ENCODE measurements around the gene PHF24. TPM values are rescaled to one million over a fixed set of nuclear protein-coding genes. Genes with fewer than 3 reads are reported as not detected.

The PHF24 gene
- total RNA-seq, 3 donors from 2014 or later (not counting 1 experiment from before 2014, with no cell fraction given): not detected

DNA sequence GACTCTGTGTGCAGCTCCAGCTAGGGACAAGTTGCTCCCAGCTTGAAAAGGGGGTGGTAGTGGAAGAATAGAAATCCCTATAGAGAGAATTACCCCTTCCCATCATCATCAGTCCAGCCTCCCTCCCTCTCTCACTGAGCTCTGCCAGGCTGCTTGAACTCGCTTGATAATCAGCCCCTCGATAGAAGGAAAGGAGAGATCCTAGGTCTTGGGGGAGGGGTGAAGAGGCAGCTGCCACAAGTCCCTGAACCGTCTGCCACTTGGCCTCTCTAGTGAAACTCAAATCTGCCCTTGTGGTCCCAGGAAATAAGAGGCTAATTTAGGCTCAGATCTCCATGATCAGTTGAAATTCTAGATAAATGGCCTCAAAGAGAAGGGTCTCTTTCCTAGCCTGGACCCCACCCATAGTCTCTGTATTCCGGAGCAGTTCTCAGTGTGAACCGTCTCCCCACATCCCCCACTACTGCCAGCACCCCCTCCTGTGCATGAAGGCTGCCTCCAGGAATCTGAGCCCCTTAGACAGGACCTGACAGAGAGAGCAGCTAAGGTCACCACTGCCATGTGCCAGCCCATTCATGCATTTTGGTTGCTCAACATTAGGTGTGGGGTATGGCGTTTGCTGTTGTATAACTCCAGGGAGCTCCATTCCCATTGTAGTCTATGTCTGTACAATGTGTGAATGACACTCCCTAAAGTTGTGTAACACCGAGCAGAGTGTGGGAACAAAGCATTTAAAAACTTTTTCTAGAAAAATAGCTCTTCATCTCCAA lies 37.0 kb downstream of the PHF24 start:
- Histone ChIP-seq H3K36me3 (ENCODE audit: control insufficient read depth, insufficient read depth, low read length) (no peaks in the 10 kb centered on the region), H3K4me1 (ENCODE audit: control insufficient read depth, insufficient read depth, low read length) (peaks cover 4% of the 10 kb centered on the region), H3K9me3 (ENCODE audit: control insufficient read depth, insufficient read depth, low read length) (no peaks in the 10 kb centered on the region), H3K4me3 (ENCODE audit: low read length) (no peak overlapping the region), H3K27ac (ENCODE audit: low read length) (no peak overlapping the region), H3K27me3 (ENCODE audit: control insufficient read depth, insufficient read depth, low read length) (no peaks in the 10 kb centered on the region)
- ATAC-seq: no peak
- Mint-ChIP-seq H3K4me1 (peaks cover 7 to 11% of the 10 kb centered on the region in 2 donors), H3K27ac (no peak overlapping the region), H3K27me3 (ENCODE audit: low read depth in 2 of 2) (no peaks in the 10 kb centered on the region), H3K36me3 (no peaks in the 10 kb centered on the region), H3K9me3 (no peaks in the 10 kb centered on the region), H3K4me3 (no peak overlapping the region)
- WGBS (ENCODE audit: insufficient coverage): 85% methylated on average over 7 of the region's 7 CpGs
- no peak for DNase-seq
- intact Hi-C loops (cut with micrococcal nuclease): no loop called here
- TF ChIP-seq, protein P1, sequence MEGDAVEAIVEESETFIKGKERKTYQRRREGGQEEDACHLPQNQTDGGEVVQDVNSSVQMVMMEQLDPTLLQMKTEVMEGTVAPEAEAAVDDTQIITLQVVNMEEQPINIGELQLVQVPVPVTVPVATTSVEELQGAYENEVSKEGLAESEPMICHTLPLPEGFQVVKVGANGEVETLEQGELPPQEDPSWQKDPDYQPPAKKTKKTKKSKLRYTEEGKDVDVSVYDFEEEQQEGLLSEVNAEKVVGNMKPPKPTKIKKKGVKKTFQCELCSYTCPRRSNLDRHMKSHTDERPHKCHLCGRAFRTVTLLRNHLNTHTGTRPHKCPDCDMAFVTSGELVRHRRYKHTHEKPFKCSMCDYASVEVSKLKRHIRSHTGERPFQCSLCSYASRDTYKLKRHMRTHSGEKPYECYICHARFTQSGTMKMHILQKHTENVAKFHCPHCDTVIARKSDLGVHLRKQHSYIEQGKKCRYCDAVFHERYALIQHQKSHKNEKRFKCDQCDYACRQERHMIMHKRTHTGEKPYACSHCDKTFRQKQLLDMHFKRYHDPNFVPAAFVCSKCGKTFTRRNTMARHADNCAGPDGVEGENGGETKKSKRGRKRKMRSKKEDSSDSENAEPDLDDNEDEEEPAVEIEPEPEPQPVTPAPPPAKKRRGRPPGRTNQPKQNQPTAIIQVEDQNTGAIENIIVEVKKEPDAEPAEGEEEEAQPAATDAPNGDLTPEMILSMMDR (IDR thresholded peaks at IDR 0.05): no peak

DNA sequence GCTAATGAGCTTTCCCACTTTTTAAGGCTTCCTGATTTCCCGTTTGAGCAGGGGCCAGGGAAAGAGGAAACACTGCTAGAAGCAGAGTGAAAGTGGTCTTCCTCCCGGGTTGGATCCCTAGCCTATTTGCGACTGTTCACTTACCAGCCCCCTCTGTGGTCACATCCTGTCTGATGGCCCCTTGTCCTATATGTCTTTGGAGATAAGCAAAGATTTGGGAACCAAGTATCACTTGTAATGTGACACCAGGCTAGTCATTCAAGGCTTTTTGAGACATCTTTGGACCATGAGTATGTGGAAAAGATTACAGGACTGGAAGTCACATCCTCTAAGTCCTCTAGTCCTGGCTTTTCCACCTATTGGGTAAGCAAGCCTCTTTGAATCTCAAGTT lies 37.6 kb downstream of the PHF24 start:
- no peak overlapping the region for H3K27ac ChIP-seq (ENCODE audit: low read length)
- WGBS (ENCODE audit: insufficient coverage): 46% methylated on average over 3 of the region's 3 CpGs
- Mint-ChIP-seq H3K4me3 (no peak overlapping the region), H3K27ac (no peak overlapping the region), H3K4me1 (peaks cover 5 to 6% of the 10 kb centered on the region in 2 donors), H3K9me3 (no peaks in the 10 kb centered on the region), H3K27me3 (ENCODE audit: low read depth in 2 of 2) (no peaks in the 10 kb centered on the region), H3K36me3 (no peaks in the 10 kb centered on the region)
- DNase-seq (no peak), ATAC-seq (no peak)
- TF ChIP-seq, protein P1 (IDR thresholded peaks at IDR 0.05): no peak
- no peaks in the 10 kb centered on the region for H3K36me3 ChIP-seq (ENCODE audit: control insufficient read depth, insufficient read depth, low read length)
- H3K4me1 ChIP-seq (ENCODE audit: control insufficient read depth, insufficient read depth, low read length): no peaks in the 10 kb centered on the region
- no peaks in the 10 kb centered on the region for H3K27me3 ChIP-seq (ENCODE audit: control insufficient read depth, insufficient read depth, low read length)
- intact Hi-C loops (cut with micrococcal nuclease): no loop called here
- no peak overlapping the region for H3K4me3 ChIP-seq (ENCODE audit: low read length)
- no peaks in the 10 kb centered on the region for H3K9me3 ChIP-seq (ENCODE audit: control insufficient read depth, insufficient read depth, low read length)

DNA sequence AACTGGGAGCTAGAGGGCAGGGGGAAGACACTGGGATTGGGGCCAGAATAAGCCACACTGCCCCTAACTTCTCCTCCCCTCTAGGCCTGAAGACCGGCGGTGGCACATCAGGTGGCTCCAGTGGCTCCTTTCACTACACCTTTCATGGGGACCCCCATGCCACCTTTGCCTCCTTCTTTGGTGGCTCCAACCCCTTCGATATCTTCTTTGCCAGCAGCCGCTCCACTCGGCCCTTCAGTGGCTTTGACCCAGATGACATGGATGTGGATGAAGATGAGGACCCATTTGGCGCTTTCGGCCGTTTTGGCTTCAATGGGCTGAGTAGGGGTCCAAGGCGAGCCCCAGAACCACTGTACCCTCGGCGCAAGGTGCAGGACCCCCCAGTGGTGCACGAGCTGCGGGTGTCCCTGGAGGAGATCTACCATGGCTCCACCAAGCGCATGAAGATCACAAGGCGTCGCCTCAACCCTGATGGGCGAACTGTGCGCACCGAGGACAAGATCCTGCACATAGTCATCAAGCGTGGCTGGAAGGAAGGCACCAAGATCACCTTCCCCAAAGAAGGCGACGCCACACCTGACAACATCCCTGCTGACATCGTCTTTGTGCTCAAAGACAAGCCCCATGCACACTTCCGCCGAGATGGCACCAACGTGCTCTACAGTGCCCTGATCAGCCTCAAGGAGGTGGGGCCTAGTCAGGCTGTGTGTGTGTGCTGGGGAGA lies 38.3 kb downstream of the PHF24 start:
- Mint-ChIP-seq H3K36me3 (no peaks in the 10 kb centered on the region), H3K4me1 (no peaks in the 10 kb centered on the region), H3K9me3 (no peaks in the 10 kb centered on the region), H3K27ac (no peak overlapping the region), H3K4me3 (no peak overlapping the region), H3K27me3 (ENCODE audit: low read depth in 2 of 2) (no peaks in the 10 kb centered on the region)
- no peak for ATAC-seq
- intact Hi-C loops (cut with micrococcal nuclease): no loop called here
- Histone ChIP-seq H3K27me3 (ENCODE audit: control insufficient read depth, insufficient read depth, low read length) (no peaks in the 10 kb centered on the region), H3K4me3 (ENCODE audit: low read length) (no peak overlapping the region), H3K27ac (ENCODE audit: low read length) (no peak overlapping the region), H3K36me3 (ENCODE audit: control insufficient read depth, insufficient read depth, low read length) (no peaks in the 10 kb centered on the region), H3K4me1 (ENCODE audit: control insufficient read depth, insufficient read depth, low read length) (no peaks in the 10 kb centered on the region), H3K9me3 (ENCODE audit: control insufficient read depth, insufficient read depth, low read length) (no peaks in the 10 kb centered on the region)
- WGBS (ENCODE audit: insufficient coverage): 96% methylated on average over 26 of the region's 26 CpGs
- DNase-seq: no peak
- TF ChIP-seq, protein P1 (IDR thresholded peaks at IDR 0.05): no peak

Data from natural killer cell (primary cell).